ENCODE measurements around the gene NUP210.

The NUP210 gene

GRCh38 chr3:13463618-13464400 is 43.7 kb upstream of the NUP210 start:
- peak overlapping the region; percentile 1 for H2BK15ac ChIP-seq (ENCODE audit: low read length)
- no CpG with 5 or more reads among the region's 11 CpGs for WGBS, 2 donors (ENCODE audit: extremely low coverage in 2 of 2, insufficient read length in 2 of 2, insufficient replicate concordance in 1 of 2)
- H3K14ac ChIP-seq (ENCODE audit: low read length), result peak overlapping the region; percentile 10
- no peaks in the 10 kb centered on the region for H3K9me3 ChIP-seq (replicated peaks in 1 of 2; ENCODE audit: control insufficient read depth in 2 of 2, insufficient read depth in 1 of 2, low read depth in 1 of 2, low read length in 2 of 2)
- H3K4ac ChIP-seq (ENCODE audit: low read length), result no peak overlapping the region
- H3K18ac ChIP-seq (ENCODE audit: low read length), result no peak overlapping the region
- peaks cover 1 to 3% of the 10 kb centered on the region in 2 donors for H3K4me1 ChIP-seq (ENCODE audit: control insufficient read depth in 2 of 2, insufficient read depth in 1 of 2, low read depth in 1 of 2, low read length in 2 of 2)
- H3K23ac ChIP-seq (ENCODE audit: low read depth, low read length, poor library complexity), result no peak overlapping the region
- no peak overlapping the region for H2BK12ac ChIP-seq (ENCODE audit: low read length)
- H3K79me1 ChIP-seq (ENCODE audit: low read depth, low read length), result no peaks in the 10 kb centered on the region
- H3K27me3 ChIP-seq (ENCODE audit: control insufficient read depth in 3 of 3, insufficient read depth in 3 of 3, low read depth in 1 of 3, low read length in 3 of 3), result peaks cover 0 to 36% (median 0%) of the 10 kb centered on the region in 3 experiments
- H4K91ac ChIP-seq (ENCODE audit: low read depth, low read length, poor library complexity), result no peak overlapping the region
- no peaks in the 10 kb centered on the region for H3K36me3 ChIP-seq (replicated peaks in 1 of 2; ENCODE audit: control insufficient read depth in 2 of 2, insufficient read depth in 2 of 2, low read length in 2 of 2)
- H3K4me3 ChIP-seq (ENCODE audit: low read length in 2 of 2), result no peak overlapping the region
- H3K9ac ChIP-seq (ENCODE audit: low read depth, low read length, poor library complexity), result no peak overlapping the region
- H3K4me2 ChIP-seq (ENCODE audit: insufficient read depth, low read length, poor library complexity, severe bottlenecking), result no peak overlapping the region
- H2BK5ac ChIP-seq (ENCODE audit: low read length), result no peak overlapping the region
- no peak overlapping the region for H3K27ac ChIP-seq (replicated peaks; ENCODE audit: low read length)
- no peak overlapping the region for H2AK5ac ChIP-seq (ENCODE audit: low read depth, low read length)
- peak overlapping the region; percentile 25 for H2AFZ ChIP-seq (ENCODE audit: low read length)
- H4K8ac ChIP-seq (ENCODE audit: low read depth, low read length), result no peak overlapping the region
- no peak overlapping the region for H2BK120ac ChIP-seq (ENCODE audit: low read depth, low read length)
- no peak for DNase-seq (ENCODE audit: low spot score)

- Histone ChIP-seq H3K18ac (ENCODE audit: low read length) (no peak overlapping the region), H4K8ac (ENCODE audit: low read depth, low read length) (no peak overlapping the region), H3K4ac (ENCODE audit: low read length) (no peak overlapping the region), H2AFZ (ENCODE audit: low read length) (no peak overlapping the region), H3K9me3 (replicated peaks in 1 of 2; ENCODE audit: control insufficient read depth in 2 of 2, insufficient read depth in 1 of 2, low read depth in 1 of 2, low read length in 2 of 2) (no peaks in the 10 kb centered on the region), H3K79me1 (ENCODE audit: low read depth, low read length) (no peaks in the 10 kb centered on the region), H3K36me3 (replicated peaks in 1 of 2; ENCODE audit: control insufficient read depth in 2 of 2, insufficient read depth in 2 of 2, low read length in 2 of 2) (no peaks in the 10 kb centered on the region), H2BK15ac (ENCODE audit: low read length) (no peak overlapping the region), H4K91ac (ENCODE audit: low read depth, low read length, poor library complexity) (no peak overlapping the region), H3K4me2 (ENCODE audit: insufficient read depth, low read length, poor library complexity, severe bottlenecking) (no peak overlapping the region), H2BK12ac (ENCODE audit: low read length) (no peak overlapping the region), H3K14ac (ENCODE audit: low read length) (no peak overlapping the region), H3K9ac (ENCODE audit: low read depth, low read length, poor library complexity) (no peak overlapping the region), H3K27me3 (ENCODE audit: control insufficient read depth in 3 of 3, insufficient read depth in 3 of 3, low read depth in 1 of 3, low read length in 3 of 3) (peaks cover 0 to 44% (median 0%) of the 10 kb centered on the region in 3 experiments), H2AK5ac (ENCODE audit: low read depth, low read length) (no peak overlapping the region), H3K23ac (ENCODE audit: low read depth, low read length, poor library complexity) (no peak overlapping the region), H2BK120ac (ENCODE audit: low read depth, low read length) (no peak overlapping the region), H3K4me1 (ENCODE audit: control insufficient read depth in 2 of 2, insufficient read depth in 1 of 2, low read depth in 1 of 2, low read length in 2 of 2) (peaks cover 1 to 3% of the 10 kb centered on the region in 2 donors), H2BK5ac (ENCODE audit: low read length) (no peak overlapping the region), H3K27ac (replicated peaks; ENCODE audit: low read length) (no peak overlapping the region), H3K4me3 (ENCODE audit: low read length in 2 of 2) (no peak overlapping the region)
- DNase-seq (ENCODE audit: low spot score), result no peak
- no CpG with 5 or more reads among the region's 5 CpGs for WGBS, 2 donors (ENCODE audit: extremely low coverage in 2 of 2, insufficient read length in 2 of 2, insufficient replicate concordance in 1 of 2)
Observed at GRCh38 chr3:13462822-13463221, 42.7 kb upstream of the NUP210 start.

- H2BK120ac ChIP-seq (ENCODE audit: low read depth, low read length), result no peak overlapping the region
- WGBS, 2 donors (ENCODE audit: extremely low coverage in 2 of 2, insufficient read length in 2 of 2, insufficient replicate concordance in 1 of 2), result no CpG with 5 or more reads among the region's 8 CpGs
Observed at GRCh38 chr3:13462125-13462629, 42.1 kb upstream of the NUP210 start.

More at GRCh38 chr3:13462125-13462629, 42.1 kb upstream of the NUP210 start:
- Histone ChIP-seq H3K9me3 (replicated peaks in 1 of 2; ENCODE audit: control insufficient read depth in 2 of 2, insufficient read depth in 1 of 2, low read depth in 1 of 2, low read length in 2 of 2) (no peaks in the 10 kb centered on the region), H2BK15ac (ENCODE audit: low read length) (no peak overlapping the region), H3K4me1 (ENCODE audit: control insufficient read depth in 2 of 2, insufficient read depth in 1 of 2, low read depth in 1 of 2, low read length in 2 of 2) (peaks cover 1 to 3% of the 10 kb centered on the region in 2 donors), H3K23ac (ENCODE audit: low read depth, low read length, poor library complexity) (no peak overlapping the region), H3K9ac (ENCODE audit: low read depth, low read length, poor library complexity) (no peak overlapping the region), H3K18ac (ENCODE audit: low read length) (no peak overlapping the region), H2AK5ac (ENCODE audit: low read depth, low read length) (no peak overlapping the region), H4K8ac (ENCODE audit: low read depth, low read length) (no peak overlapping the region), H3K79me1 (ENCODE audit: low read depth, low read length) (no peaks in the 10 kb centered on the region), H2BK5ac (ENCODE audit: low read length) (no peak overlapping the region), H3K4ac (ENCODE audit: low read length) (no peak overlapping the region), H2BK12ac (ENCODE audit: low read length) (no peak overlapping the region), H3K4me3 (ENCODE audit: low read length in 2 of 2) (no peak overlapping the region), H2AFZ (ENCODE audit: low read length) (no peak overlapping the region), H4K91ac (ENCODE audit: low read depth, low read length, poor library complexity) (no peak overlapping the region), H3K36me3 (replicated peaks in 1 of 2; ENCODE audit: control insufficient read depth in 2 of 2, insufficient read depth in 2 of 2, low read length in 2 of 2) (no peaks in the 10 kb centered on the region), H3K27ac (replicated peaks; ENCODE audit: low read length) (no peak overlapping the region), H3K27me3 (ENCODE audit: control insufficient read depth in 3 of 3, insufficient read depth in 3 of 3, low read depth in 1 of 3, low read length in 3 of 3) (peaks cover 0 to 39% (median 0%) of the 10 kb centered on the region in 3 experiments), H3K14ac (ENCODE audit: low read length) (no peak overlapping the region), H3K4me2 (ENCODE audit: insufficient read depth, low read length, poor library complexity, severe bottlenecking) (no peak overlapping the region)
- no peak for DNase-seq (ENCODE audit: low spot score)
